ENCODE measurements around the gene ST6GALNAC2. TPM values are rescaled to one million over a fixed set of nuclear protein-coding genes. Genes with fewer than 3 reads are reported as not detected.

Gene ST6GALNAC2
- total and polyA plus RNA-seq, 12 donors: 0.50 to 37.8 (median 5.6) TPM

DNA sequence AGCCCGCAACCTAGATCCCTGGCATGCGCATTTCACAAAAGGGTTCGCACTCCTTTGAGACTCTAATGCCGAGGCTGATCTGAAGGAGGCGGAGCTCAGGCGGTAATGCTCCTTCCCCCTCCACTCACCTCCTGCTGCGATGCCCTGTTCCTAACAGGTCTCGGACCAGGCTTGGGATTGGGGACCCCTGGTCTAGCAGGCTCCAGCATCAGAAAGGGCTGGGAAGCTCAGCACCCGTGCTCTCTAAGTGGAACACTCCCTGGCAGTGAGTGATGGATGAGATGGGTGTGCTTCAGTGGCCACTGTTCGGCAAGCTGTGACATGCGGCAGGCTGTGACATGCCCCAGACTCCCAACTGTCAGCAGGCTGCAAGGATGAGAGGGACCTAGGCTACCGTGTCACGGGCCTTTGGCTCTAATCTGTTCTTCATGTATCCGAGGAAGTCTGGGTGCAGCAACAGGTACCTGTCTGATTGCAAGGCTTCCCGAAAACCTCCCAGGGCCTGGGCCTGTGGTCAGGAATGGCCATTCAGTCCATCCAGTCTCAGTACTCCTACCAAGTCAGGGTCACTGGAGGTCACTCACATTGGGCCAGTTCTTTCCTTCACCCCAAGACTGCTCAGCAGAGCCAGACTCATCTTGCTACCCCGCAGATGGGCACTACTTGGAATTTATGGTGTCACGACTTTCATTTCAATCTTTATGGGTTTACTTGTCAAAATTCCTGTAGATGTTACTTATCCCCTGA is 1.3 kb upstream of the ST6GALNAC2 start:
- 33 to 51% (median 35%) methylated on average over 9 to 17 of the region's 17 CpGs for WGBS, 4 donors
- Histone ChIP-seq H3K27ac (no peak overlapping the region), H3K4me1 (replicated peaks in 1 of 2) (peaks cover 0 to 13% of the 10 kb centered on the region in 2 donors), H3K27me3 (no peaks in the 10 kb centered on the region), H3K36me3 (replicated peaks in 1 of 2) (no peaks in the 10 kb centered on the region), H3K9me3 (replicated peaks in 1 of 3) (no peaks in the 10 kb centered on the region), H3K4me3 (no peak overlapping the region)
- DNase-seq: no peak
- intact Hi-C loops (cut with DNase I): loop anchor here (5.0 to 10.0 kb wide), 2 partner anchors 62 to 65 kb away; no protein-coding TSS in a partner anchor
- TF ChIP-seq, protein P1, sequence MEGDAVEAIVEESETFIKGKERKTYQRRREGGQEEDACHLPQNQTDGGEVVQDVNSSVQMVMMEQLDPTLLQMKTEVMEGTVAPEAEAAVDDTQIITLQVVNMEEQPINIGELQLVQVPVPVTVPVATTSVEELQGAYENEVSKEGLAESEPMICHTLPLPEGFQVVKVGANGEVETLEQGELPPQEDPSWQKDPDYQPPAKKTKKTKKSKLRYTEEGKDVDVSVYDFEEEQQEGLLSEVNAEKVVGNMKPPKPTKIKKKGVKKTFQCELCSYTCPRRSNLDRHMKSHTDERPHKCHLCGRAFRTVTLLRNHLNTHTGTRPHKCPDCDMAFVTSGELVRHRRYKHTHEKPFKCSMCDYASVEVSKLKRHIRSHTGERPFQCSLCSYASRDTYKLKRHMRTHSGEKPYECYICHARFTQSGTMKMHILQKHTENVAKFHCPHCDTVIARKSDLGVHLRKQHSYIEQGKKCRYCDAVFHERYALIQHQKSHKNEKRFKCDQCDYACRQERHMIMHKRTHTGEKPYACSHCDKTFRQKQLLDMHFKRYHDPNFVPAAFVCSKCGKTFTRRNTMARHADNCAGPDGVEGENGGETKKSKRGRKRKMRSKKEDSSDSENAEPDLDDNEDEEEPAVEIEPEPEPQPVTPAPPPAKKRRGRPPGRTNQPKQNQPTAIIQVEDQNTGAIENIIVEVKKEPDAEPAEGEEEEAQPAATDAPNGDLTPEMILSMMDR (IDR thresholded peaks at IDR 0.05): no peak
- TF ChIP-seq POLR2A (IDR thresholded peaks at IDR 0.05): no peak

DNA sequence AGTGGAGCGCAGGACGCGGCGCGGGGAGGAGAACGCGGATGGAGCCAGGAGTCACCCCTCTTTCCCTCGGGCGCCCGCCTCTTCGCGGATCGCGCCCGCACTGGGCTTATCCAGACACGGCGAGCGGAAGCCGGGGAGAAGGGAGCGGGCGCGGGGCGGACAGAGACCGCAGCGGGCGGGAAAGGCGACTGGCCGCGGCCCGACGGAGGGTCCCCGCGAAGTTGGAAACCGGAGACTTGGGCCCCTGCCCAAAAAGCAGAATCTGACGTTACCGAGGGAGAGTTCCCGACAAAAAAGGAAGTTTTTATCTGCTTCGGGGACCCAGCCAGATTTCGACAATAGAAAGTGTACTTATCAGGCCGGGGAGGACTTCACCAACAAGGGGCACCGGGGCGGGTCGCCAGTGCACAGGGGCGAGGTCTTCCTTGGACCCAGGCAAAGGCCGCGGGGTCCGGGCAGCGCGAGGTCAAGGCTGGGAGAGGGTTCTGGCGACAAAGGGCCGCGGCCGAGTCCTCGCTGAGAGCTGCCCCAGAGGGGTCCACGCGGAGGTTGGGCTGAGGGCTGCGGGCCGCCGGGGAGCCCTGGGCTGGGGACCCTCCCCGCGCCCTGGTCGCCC is 519 bp downstream of the ST6GALNAC2 start:
- TF ChIP-seq POLR2A (IDR thresholded peaks at IDR 0.05): no peak
- TF ChIP-seq, protein P1 (IDR thresholded peaks at IDR 0.05): no peak
- H3K4me3 ChIP-seq: peak overlapping the region in 3 of 4 donors; percentile 6 to 77 (median 57)
- H3K27me3 ChIP-seq: no peaks in the 10 kb centered on the region
- no peaks in the 10 kb centered on the region for H3K36me3 ChIP-seq (replicated peaks in 1 of 2)
- 1 to 3% (median 2%) methylated on average over 15 to 62 of the region's 62 CpGs; no CpG with 5 or more reads in 1 of the 4 donors for WGBS, 4 donors
- H3K9me3 ChIP-seq (replicated peaks in 1 of 3): no peaks in the 10 kb centered on the region
- peaks cover 0 to 13% of the 10 kb centered on the region in 2 donors for H3K4me1 ChIP-seq (replicated peaks in 1 of 2)
- peak overlapping the region in 2 of 5 donors; percentile 30 to 61 for H3K27ac ChIP-seq
- intact Hi-C loops (cut with DNase I): loop anchor here (5.0 to 10.0 kb wide), 2 partner anchors 60 to 63 kb away; no protein-coding TSS in a partner anchor
- peak in 3 of 7 donors; percentile 27 to 33 (median 32) for DNase-seq

- DNase-seq: no peak
- H3K4me1 ChIP-seq (replicated peaks in 1 of 2): peaks cover 0 to 13% of the 10 kb centered on the region in 2 donors
- H3K27me3 ChIP-seq: no peaks in the 10 kb centered on the region
- intact Hi-C loops (cut with DNase I): loop anchor here (5.0 to 10.0 kb wide), 2 partner anchors 60 to 62 kb away; no protein-coding TSS in a partner anchor
- TF ChIP-seq, protein P1 (IDR thresholded peaks at IDR 0.05): no peak
- TF ChIP-seq POLR2A (IDR thresholded peaks at IDR 0.05): no peak
- peak overlapping the region in 2 of 4 donors; percentile 57 to 77 for H3K4me3 ChIP-seq
- WGBS, 4 donors: 35 to 58% (median 46%) methylated on average over 11 to 17 of the region's 17 CpGs
- peak overlapping the region in 1 of 5 donors; percentile 30 for H3K27ac ChIP-seq
- no peaks in the 10 kb centered on the region for H3K36me3 ChIP-seq (replicated peaks in 1 of 2)
- H3K9me3 ChIP-seq (replicated peaks in 1 of 3): no peaks in the 10 kb centered on the region
Observed at GRCh38 chr17:76584427-76585032, 1.1 kb downstream of the ST6GALNAC2 start.

DNA sequence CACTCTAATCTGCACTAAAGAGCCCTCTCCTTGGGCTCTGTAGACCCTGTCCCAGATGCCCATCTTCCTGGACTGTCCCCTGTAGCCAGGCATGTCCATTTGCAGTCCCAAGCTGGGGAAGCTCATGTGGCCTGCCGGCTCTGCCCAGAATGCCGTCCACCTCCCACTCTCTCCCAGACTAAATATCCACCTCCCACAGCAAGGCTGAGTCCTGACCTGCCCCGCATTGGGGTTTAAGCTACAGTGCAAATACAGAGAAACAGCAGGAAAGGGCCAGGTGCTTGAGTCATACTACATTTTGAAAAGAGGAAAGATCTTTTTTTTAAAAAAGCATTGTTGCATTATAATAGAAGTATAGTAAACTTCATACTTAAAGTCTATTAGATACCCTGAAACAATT is 3.0 kb downstream of the ST6GALNAC2 start:
- no peak for DNase-seq
- intact Hi-C loops (cut with DNase I): loop anchor here in 1 of 2 donors (10.0 kb wide), 1 partner anchor 58 kb away; no protein-coding TSS in a partner anchor
- Histone ChIP-seq H3K4me3 (no peak overlapping the region), H3K27me3 (no peaks in the 10 kb centered on the region), H3K36me3 (replicated peaks in 1 of 2) (no peaks in the 10 kb centered on the region), H3K9me3 (replicated peaks in 1 of 3) (no peaks in the 10 kb centered on the region), H3K27ac (no peak overlapping the region), H3K4me1 (replicated peaks in 1 of 2) (peaks cover 0 to 13% of the 10 kb centered on the region in 2 donors)
- 29 to 61% (median 46%) methylated on average over 3 of the region's 3 CpGs for WGBS, 4 donors
- TF ChIP-seq, protein P1 (IDR thresholded peaks at IDR 0.05): no peak
- no peak for TF ChIP-seq POLR2A (IDR thresholded peaks at IDR 0.05)

All from adrenal gland (tissue), 12 donors.